Uterus (tissue), 4 donors: ENCODE data around the gene INHA. TPM values are rescaled to one million over a fixed set of nuclear protein-coding genes. Genes with fewer than 3 reads are reported as not detected.

Experiments
- DNase-seq, 2 donors: peaks; one replicate each; pipeline ENCODE4 v3.0.0-alpha.2; 2019 to 2020
- H3K27ac ChIP-seq, 2 donors: fragments of 200-600 bp; sonication (generic); 1 replicate in 1 of 2; 2 replicates in 1 of 2; pipeline ENCODE4 v1.5.1; 2016 to 2018
- H3K27me3 ChIP-seq, 2 donors: fragments of 200-600 bp; sonication (generic); one replicate each; pipeline ENCODE4 v1.5.1; 2018 to 2019; ENCODE audit warnings: control low read depth in 1 of 2
- H3K36me3 ChIP-seq, 2 donors: fragments of 200-600 bp; sonication (generic); one replicate each; pipeline ENCODE4 v1.5.1; 2019; ENCODE audit warnings: control low read depth in 1 of 2
- H3K4me1 ChIP-seq, 2 donors: fragments of 200-600 bp; sonication (generic); one replicate each; pipeline ENCODE4 v1.5.1; 2018 to 2019; ENCODE audit warnings: control low read depth in 1 of 2
- H3K4me3 ChIP-seq, 2 donors: fragments of 200-600 bp; sonication (generic); 1 replicate in 1 of 2; 2 replicates in 1 of 2; pipeline ENCODE4 v1.5.1; 2018 to 2019; ENCODE audit warnings: mild to moderate bottlenecking in 1 of 2
- H3K9me3 ChIP-seq, 2 donors: fragments of 200-600 bp; sonication (generic); one replicate each; pipeline ENCODE4 v1.5.1; 2019; ENCODE audit warnings: control low read depth in 1 of 2
- CTCF ChIP-seq, 4 experiments: fragments of 200-600 bp in 2 of 4; fragments of 450-650 bp in 2 of 4; sonication (generic) in 2 of 4; IDR thresholded peaks; one replicate each; pipeline ENCODE4 v1.5.1; 2016 to 2019; ENCODE audit warnings: antibody characterized with exemption in 4 of 4, mild to moderate bottlenecking in 2 of 4, moderate library complexity in 1 of 4
- POLR2A ChIP-seq, 2 donors: fragments of 450-650 bp; IDR thresholded peaks; one replicate each; pipeline ENCODE4 v1.6.1; 2016; ENCODE audit warnings: antibody characterized with exemption in 2 of 2, mild to moderate bottlenecking in 1 of 2, moderate library complexity in 1 of 2
- intact Hi-C: fragments of 100-400 bp; cut with DNase I; formaldehyde crosslinking; loops from one replicate; pipeline ENCODE4 v1.15.1; 2023; ENCODE audit warnings: low total_unique reads
- total RNA-seq, 4 donors: library from RNA; depleted of rRNA in 3 of 4; stranded (reverse); fragments of >200 nt in 3 of 4; gene quantifications; one replicate each; pipeline versions ENCODE4 v1.1.0 to v1.2.4, GENCODE V29; 2014 to 2023
- donor health status: DM: yes; HTN: yes; CAD: no.

Gene INHA
- total RNA-seq, 4 donors from 2014 or later: 2.4 TPM; not detected in 3

GRCh38 chr2:219559156-219559915, 12.8 kb upstream of the INHA start:
- intact Hi-C loops: no loop called here
- Histone ChIP-seq H3K36me3 (no peaks in the 10 kb centered on the region), H3K9me3 (no peaks in the 10 kb centered on the region), H3K27me3 (no peaks in the 10 kb centered on the region), H3K4me3 (no peak overlapping the region), H3K27ac (no peak overlapping the region), H3K4me1 (no peaks in the 10 kb centered on the region)
- DNase-seq: no peak
- no peak for TF ChIP-seq CTCF (IDR thresholded peaks at IDR 0.05)

GRCh38 chr2:219560037-219560892, 11.8 kb upstream of the INHA start:
- Histone ChIP-seq H3K27ac (no peak overlapping the region), H3K4me3 (no peak overlapping the region), H3K27me3 (no peaks in the 10 kb centered on the region), H3K36me3 (no peaks in the 10 kb centered on the region), H3K9me3 (no peaks in the 10 kb centered on the region), H3K4me1 (no peaks in the 10 kb centered on the region)
- intact Hi-C loops: loop anchor here (10.0 kb wide), 1 partner anchor 75 kb away; no protein-coding TSS in a partner anchor
- TF ChIP-seq POLR2A (IDR thresholded peaks at IDR 0.05) (no peak), CTCF (IDR thresholded peaks at IDR 0.05) (peak in 2 of 4 experiments; percentile 47 to 73)
- DNase-seq: no peak

- H3K27me3 ChIP-seq: no peaks in the 10 kb centered on the region
- H3K27ac ChIP-seq: no peak overlapping the region
- no peaks in the 10 kb centered on the region for H3K36me3 ChIP-seq
- TF ChIP-seq POLR2A (IDR thresholded peaks at IDR 0.05) (no peak), CTCF (IDR thresholded peaks at IDR 0.05) (no peak)
- intact Hi-C loops: loop anchor here (10.0 kb wide), 1 partner anchor 74 kb away; no protein-coding TSS in a partner anchor
- DNase-seq: no peak
- H3K4me1 ChIP-seq: no peaks in the 10 kb centered on the region
- H3K4me3 ChIP-seq: no peak overlapping the region
- no peaks in the 10 kb centered on the region for H3K9me3 ChIP-seq
Observed at GRCh38 chr2:219560893-219561178, 11.3 kb upstream of the INHA start.

- H3K27me3 ChIP-seq: no peaks in the 10 kb centered on the region
- H3K36me3 ChIP-seq: no peaks in the 10 kb centered on the region
- DNase-seq: no peak
- intact Hi-C loops: loop anchor here (10.0 kb wide), 1 partner anchor 73 kb away; no protein-coding TSS in a partner anchor
- no peaks in the 10 kb centered on the region for H3K9me3 ChIP-seq
- H3K4me1 ChIP-seq: no peaks in the 10 kb centered on the region
- no peak overlapping the region for H3K4me3 ChIP-seq
- TF ChIP-seq CTCF (IDR thresholded peaks at IDR 0.05) (no peak), POLR2A (IDR thresholded peaks at IDR 0.05) (no peak)
- no peak overlapping the region for H3K27ac ChIP-seq
Observed at GRCh38 chr2:219561179-219562048, 10.7 kb upstream of the INHA start.
